Measurements from ENCODE around the gene MMP28.

MMP28 gene

GRCh38 chr17:35742896-35743477 is 52.5 kb downstream of the MMP28 start:
- no peak for DNase-seq (ENCODE audit: low read depth)

GRCh38 chr17:35742496-35742895 is 52.9 kb downstream of the MMP28 start:
- DNase-seq (ENCODE audit: low read depth) = no peak

- no peak for DNase-seq (ENCODE audit: low read depth)
These were observed 54.2 kb downstream of the MMP28 start for GRCh38 chr17:35740997-35741931.

DNA sequence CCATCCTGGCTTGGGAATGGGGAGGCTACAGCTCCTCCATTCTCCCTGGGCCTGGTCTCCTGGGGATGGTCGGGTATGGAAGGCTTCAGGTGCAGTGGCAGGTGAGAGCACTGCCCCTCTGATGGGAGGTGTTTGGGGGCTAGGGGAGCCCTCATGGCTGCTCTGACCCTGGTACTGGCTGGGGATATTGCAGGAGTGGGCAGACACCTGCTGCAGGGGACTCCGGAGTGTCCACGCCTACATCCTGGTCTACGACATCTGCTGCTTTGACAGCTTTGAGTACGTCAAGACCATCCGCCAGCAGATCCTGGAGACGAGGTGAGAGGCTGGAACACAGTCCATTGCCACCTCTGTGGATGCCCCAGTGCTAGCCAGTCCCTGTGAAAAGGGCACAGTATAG is 55.2 kb downstream of the MMP28 start:
- DNase-seq (ENCODE audit: low read depth) = no peak

DNA sequence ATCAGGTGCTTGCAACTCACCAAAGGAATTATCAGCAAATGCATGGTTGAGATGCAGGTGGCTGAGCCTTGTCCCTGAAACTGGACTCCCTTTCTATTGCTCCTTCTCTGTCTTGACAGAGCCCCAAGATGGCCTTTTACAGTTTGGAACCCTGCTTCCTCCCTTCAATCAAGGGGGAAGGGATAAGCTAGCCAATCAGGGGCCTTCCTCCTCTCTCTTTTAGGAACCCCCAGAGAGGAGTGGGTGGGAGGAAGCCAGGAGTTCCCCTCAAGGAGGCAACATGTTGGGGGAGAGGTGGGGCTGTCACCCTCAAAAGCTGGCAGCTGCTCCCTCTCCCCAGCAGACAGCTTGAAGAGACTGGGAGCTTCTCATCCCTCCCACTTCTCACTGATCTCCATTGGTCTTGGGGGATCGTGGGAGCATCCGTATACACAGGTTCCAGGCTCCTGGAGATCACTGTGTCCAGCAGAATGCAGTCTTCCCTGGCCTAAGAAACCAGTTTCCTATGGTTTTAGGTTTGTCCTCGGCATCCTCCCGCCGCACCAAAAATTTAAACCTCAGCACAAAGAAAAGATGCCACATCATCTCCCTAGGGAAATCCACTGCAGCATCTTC is 56.8 kb downstream of the MMP28 start:
- no peak for DNase-seq (ENCODE audit: low read depth)

- DNase-seq (ENCODE audit: low read depth) = no peak
These were observed 59.2 kb downstream of the MMP28 start for GRCh38 chr17:35736236-35736635.

GRCh38 chr17:35735036-35735805 is 60.2 kb downstream of the MMP28 start:
- no peak for DNase-seq (ENCODE audit: low read depth)

GRCh38 chr17:35734396-35734795 is 61.0 kb downstream of the MMP28 start:
- no peak for DNase-seq (ENCODE audit: low read depth)

GRCh38 chr17:35733366-35733765 is 62.1 kb downstream of the MMP28 start:
- no peak for DNase-seq (ENCODE audit: low read depth)

DNA sequence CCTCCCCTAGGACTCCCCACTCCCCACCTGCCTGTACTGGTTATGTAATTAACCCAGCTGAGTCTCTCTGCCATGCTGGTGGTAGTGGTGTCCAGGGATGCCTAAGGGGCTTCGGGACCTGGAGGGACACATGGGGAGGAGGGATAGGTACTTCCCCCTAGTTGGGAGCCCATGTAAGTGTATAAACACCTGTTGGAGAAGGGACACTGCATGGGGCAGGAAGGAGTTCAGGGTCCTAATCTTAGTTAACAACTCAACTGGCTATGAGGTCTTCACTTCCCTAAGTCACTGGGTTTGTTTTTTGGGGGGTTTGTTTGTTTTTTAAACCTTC is 62.7 kb downstream of the MMP28 start:
- no peak for DNase-seq (ENCODE audit: low read depth)

DNA sequence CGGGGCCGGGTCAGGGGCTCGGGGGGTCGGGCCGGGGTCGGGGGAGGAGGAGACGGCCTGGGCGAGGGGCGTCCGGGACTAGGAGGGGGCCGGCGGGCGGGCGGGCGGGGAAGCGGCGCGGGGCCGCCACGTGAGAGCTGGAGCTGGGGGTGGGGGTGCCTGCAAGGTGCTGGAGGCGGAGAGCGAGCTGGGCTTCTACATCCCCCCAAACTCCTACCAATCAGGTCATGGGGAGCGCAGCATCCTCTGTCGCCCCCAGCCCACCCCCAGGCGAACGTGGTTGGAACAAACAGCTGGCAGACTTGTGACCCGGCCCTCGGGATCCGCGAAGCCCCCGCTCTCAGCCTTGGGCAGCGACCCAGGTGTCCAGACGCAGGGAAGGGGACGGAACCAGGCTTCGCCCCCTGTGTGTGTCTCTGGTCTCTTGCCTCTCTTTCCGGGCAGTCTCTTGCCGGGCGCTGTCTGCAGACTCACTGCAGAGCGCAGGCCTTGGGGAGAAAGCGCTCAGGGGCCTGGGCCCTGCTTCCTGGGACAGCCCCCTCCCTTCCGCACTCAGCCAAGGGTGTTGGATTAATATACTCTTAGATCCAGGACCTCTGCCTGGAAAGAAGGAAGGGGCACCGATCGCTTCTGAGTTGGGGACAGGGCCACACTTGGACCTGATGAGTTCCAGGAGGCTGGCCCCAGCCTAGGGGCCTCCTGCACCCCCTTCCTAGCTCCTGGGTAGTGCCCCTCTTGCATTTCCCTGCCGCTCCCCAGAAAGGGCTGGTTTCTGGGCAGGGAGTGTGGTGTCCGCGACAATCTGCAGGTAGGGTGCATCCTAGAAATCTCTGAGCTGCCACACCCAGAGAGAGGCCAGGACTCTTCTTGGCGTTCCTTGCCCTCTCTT is 63.3 kb downstream of the MMP28 start:
- no peak for DNase-seq (ENCODE audit: low read depth)

GRCh38 chr17:35731239-35731916 is 64.1 kb downstream of the MMP28 start, which contains the start of gene RASL10B:
TSS of gene RASL10B (plus strand) at chr17:35731639. CDS start at chr17:35735185, 3,546 bp downstream.
- peak; percentile 19 for DNase-seq (ENCODE audit: low read depth)

GRCh38 chr17:35730400-35731005 is 64.9 kb downstream of the MMP28 start:
- DNase-seq (ENCODE audit: low read depth) = no peak

DNA sequence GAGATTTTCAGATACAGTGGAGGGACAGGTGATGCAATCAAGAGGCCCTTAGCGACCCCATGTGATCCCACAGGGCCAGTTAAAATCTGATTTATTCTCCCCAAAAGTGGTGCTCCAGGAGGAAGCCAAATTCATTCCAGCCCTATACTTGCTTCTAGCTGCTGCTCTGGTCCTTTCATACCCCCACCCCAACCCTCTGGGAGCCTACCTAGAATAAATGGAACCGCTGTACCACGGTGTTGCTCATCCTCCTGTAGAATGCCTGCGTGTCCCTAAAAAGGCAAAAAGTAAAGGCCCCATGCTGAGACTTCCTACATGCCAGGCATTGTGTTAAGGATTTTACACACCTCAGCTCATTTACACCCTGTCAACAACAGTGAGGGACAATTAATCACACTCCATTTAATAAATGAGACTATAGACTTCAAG is 66.0 kb downstream of the MMP28 start:
- no peak for DNase-seq (ENCODE audit: low read depth)

- DNase-seq (ENCODE audit: low read depth) = no peak
These were observed 66.9 kb downstream of the MMP28 start for GRCh38 chr17:35728551-35728950.

DNA sequence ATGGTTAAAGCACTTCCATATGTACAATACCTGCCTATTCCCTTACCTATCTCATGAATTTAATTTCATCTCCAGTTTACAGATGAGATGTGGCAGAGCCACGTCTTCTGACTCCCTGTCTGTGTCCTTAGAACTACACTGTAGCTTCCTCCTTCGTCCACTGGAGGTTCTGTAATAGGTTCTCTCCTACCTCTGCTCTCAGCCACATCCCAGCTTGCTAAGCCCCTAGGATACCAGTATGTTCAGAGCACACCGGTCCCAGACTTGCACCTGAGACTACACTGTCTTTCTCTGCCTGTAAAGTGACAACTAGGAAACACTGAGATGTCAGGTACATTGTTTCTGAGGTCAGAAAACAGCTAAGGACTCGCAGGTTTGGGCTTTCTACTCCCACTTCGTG is 67.8 kb downstream of the MMP28 start:
- no peak for DNase-seq (ENCODE audit: low read depth)

- DNase-seq (ENCODE audit: low read depth) = no peak
These were observed 68.4 kb downstream of the MMP28 start for GRCh38 chr17:35726953-35727460.

GRCh38 chr17:35726127-35726952 is 69.1 kb downstream of the MMP28 start:
- no peak for DNase-seq (ENCODE audit: low read depth)

- no peak for DNase-seq (ENCODE audit: low read depth)
These were observed 69.7 kb downstream of the MMP28 start for GRCh38 chr17:35725802-35726126.

All from activated gamma-delta T cell treated with anti-CD3 and anti-CD28 coated beads, Interleukin-2, amount 50 U/mL, for 16 hours (primary cell).